Measurements from ENCODE around the gene RAX.

DNA sequence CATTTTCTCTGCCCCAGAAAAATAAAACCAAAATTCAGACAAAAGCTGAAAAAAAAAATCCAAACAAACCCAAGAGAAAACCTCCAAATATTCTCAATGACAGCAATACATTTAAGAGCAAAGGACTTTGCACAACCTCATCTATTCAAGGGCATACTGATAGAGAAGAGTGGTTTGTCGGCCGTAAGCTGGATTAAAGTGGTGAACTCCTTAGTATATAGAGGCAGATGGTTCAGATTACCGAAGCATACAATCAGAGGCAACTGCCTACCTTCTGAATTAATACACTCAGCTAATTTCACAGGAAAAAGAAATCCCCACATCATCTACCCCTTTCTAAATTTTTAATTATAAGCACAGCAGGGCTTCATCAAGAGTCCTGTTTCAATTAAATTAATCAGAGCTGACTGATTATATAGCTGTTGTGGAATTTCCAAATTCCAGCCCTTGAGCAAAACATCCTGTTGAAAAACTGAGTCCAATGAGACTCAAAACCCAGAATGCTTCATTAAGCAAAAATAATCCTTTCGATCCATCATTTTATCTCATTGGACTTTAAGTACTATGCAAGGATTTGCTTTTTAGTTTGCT lies 45.3 kb upstream of the RAX start, which contains the start of gene CPLX4:
- no peak for TF ChIP-seq ARNTL (CRISPR knock-in tag; IDR thresholded peaks at IDR 0.05; ENCODE audit: borderline replicate concordance, low read depth)
- TF ChIP-seq GLIS3 (CRISPR knock-in tag; IDR thresholded peaks at IDR 0.05) = no peak
- TF ChIP-seq ZFP3 (CRISPR knock-in tag; IDR thresholded peaks at IDR 0.05) = no peak
- no peak for TF ChIP-seq ZFP30 (CRISPR knock-in tag; IDR thresholded peaks at IDR 0.05)
